ENCODE data around the gene TAF4. TPM values are rescaled to one million over a fixed set of nuclear protein-coding genes. Genes with fewer than 3 reads are reported as not detected.

TAF4 gene
- total and polyA plus RNA-seq, 2 of the 13 experiments (the other 11 are each of a cell fraction or from before 2014, with no cell fraction given), result 5.9 to 12.0 TPM

DNA sequence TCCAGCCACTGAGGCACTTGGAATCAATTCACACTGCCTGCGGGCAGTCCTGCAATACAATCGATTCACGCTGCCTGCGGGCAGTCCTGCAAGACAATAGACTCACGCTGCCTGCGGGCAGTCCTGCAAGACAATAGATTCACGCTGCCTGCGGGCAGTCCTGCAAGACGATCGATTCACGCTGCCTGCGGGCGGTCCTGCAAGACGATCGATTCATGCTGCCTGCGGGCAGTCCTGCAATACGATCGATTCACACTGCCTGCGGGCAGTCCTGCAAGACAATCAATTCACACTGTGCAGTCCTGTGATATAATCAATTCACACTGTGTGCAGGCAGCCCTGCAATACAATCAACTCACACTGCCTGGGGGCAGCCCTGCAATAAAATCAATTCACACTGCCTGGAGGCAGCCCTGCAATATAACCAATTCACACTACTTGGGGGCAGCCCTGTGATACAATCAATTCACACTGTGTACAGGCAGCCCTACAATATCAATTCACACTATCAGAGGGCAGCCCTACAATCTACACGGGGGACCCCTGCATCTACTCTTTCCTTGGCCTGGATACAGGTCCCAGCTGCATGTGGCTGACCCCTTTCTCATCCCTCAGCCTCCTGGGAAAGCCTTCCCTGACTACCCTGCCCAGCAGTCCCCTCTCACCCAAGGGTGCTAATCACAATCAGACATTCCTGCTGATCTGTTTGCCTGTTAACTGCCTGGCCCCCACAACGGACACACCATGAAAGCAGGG, 10.4 kb downstream of the TAF4 start:
- no peak overlapping the region for H3K4me2 ChIP-seq (ENCODE audit: low read depth, low read length)
- no peak overlapping the region for H2AFZ ChIP-seq (ENCODE audit: low read length)
- ChIA-PET CTCF (ENCODE audit: low intra/inter-chr PET ratio, low total read pairs) (no interaction called here), POLR2A (no interaction called here)
- intact Hi-C loops (cut with micrococcal nuclease; ENCODE audit: unreplicated experiment) (no loop called here), in situ Hi-C loops (cut with HindIII; ENCODE audit: extremely low pct_ligation_motif_present, low pct_unique_long_range_greater_than_20kb) (no loop called here)
- BruUV-seq (replicated peaks), result no TSS peak
- H3K79me2 ChIP-seq (ENCODE audit: insufficient read depth, low read length), result peaks cover 86% of the 10 kb centered on the region
- no peak overlapping the region for H3K4me3 ChIP-seq (replicated peaks in 1 of 3; ENCODE audit: insufficient read depth in 1 of 3, low read depth in 2 of 3, low read length in 3 of 3)
- no peaks in the 10 kb centered on the region for H3K27me3 ChIP-seq (ENCODE audit: control insufficient read depth in 1 of 2, insufficient read depth in 2 of 2, low read length in 2 of 2)
- no peak for DNase-seq (ENCODE audit: low spot score)
- H3K9me3 ChIP-seq (ENCODE audit: low read length), result no peaks in the 10 kb centered on the region
- peaks cover 39% of the 10 kb centered on the region; the same call in 1 of the 2 replicates for H4K20me1 ChIP-seq (ENCODE audit: insufficient read depth, low read length)
- H3K9ac ChIP-seq (ENCODE audit: insufficient read depth, low read depth, low read length), result no peak overlapping the region
- ATAC-seq, result no peak
- 96% methylated on average over 21 of the region's 21 CpGs for WGBS (ENCODE audit: low lambda C conversion rate)
- no peak for FAIRE-seq
- H3K36me3 ChIP-seq (replicated peaks in 1 of 2; ENCODE audit: control insufficient read depth in 1 of 2, insufficient read depth in 2 of 2, low read length in 2 of 2), result peaks cover 25 to 45% of the 10 kb centered on the region in 2 experiments
- no peak overlapping the region for H3K27ac ChIP-seq (ENCODE audit: extremely low read length, insufficient read depth, low read length)
- no peaks in the 10 kb centered on the region for H3K4me1 ChIP-seq (ENCODE audit: insufficient read depth, low read length)
- TF ChIP-seq TFDP2 (CRISPR knock-in tag; IDR thresholded peaks at IDR 0.05) (no peak), PRPF4 (IDR thresholded peaks at IDR 0.05; ENCODE audit: low read depth, low read length, poor library complexity, severe bottlenecking) (peak; percentile 70), ZNF572 (CRISPR knock-in tag; IDR thresholded peaks at IDR 0.05) (0 out of 2 replicates have a peak, but pooled peaks have one; percentile 34), ZFP36L2 (CRISPR knock-in tag; IDR thresholded peaks at IDR 0.05) (no peak), HHEX (CRISPR knock-in tag; IDR thresholded peaks at IDR 0.05) (no peak), ARNTL (CRISPR knock-in tag; IDR thresholded peaks at IDR 0.05) (no peak), SIN3B (IDR thresholded peaks at IDR 0.05; ENCODE audit: low read length) (no peak), ZBTB38 (CRISPR knock-in tag; IDR thresholded peaks at IDR 0.05) (0 out of 2 replicates have a peak, but pooled peaks have one; percentile 27), RNF2 (conservative IDR thresholded peaks at IDR 0.05; ENCODE audit: low read depth) (no peak), ZNF232 (CRISPR knock-in tag; IDR thresholded peaks at IDR 0.05; ENCODE audit: borderline replicate concordance) (no peak), ZNF562 (CRISPR knock-in tag; IDR thresholded peaks at IDR 0.05; ENCODE audit: borderline replicate concordance) (no peak), MLXIP (CRISPR knock-in tag; IDR thresholded peaks at IDR 0.05; ENCODE audit: borderline replicate concordance) (no peak), TFE3 (CRISPR knock-in tag; IDR thresholded peaks at IDR 0.05) (no peak)
- TF ChIP-seq, protein P1, sequence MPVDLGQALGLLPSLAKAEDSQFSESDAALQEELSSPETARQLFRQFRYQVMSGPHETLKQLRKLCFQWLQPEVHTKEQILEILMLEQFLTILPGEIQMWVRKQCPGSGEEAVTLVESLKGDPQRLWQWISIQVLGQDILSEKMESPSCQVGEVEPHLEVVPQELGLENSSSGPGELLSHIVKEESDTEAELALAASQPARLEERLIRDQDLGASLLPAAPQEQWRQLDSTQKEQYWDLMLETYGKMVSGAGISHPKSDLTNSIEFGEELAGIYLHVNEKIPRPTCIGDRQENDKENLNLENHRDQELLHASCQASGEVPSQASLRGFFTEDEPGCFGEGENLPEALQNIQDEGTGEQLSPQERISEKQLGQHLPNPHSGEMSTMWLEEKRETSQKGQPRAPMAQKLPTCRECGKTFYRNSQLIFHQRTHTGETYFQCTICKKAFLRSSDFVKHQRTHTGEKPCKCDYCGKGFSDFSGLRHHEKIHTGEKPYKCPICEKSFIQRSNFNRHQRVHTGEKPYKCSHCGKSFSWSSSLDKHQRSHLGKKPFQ (CRISPR knock-in tag; IDR thresholded peaks at IDR 0.05; ENCODE audit: insufficient replicate concordance), result peak; percentile 85
- TF ChIP-seq, protein P2, sequence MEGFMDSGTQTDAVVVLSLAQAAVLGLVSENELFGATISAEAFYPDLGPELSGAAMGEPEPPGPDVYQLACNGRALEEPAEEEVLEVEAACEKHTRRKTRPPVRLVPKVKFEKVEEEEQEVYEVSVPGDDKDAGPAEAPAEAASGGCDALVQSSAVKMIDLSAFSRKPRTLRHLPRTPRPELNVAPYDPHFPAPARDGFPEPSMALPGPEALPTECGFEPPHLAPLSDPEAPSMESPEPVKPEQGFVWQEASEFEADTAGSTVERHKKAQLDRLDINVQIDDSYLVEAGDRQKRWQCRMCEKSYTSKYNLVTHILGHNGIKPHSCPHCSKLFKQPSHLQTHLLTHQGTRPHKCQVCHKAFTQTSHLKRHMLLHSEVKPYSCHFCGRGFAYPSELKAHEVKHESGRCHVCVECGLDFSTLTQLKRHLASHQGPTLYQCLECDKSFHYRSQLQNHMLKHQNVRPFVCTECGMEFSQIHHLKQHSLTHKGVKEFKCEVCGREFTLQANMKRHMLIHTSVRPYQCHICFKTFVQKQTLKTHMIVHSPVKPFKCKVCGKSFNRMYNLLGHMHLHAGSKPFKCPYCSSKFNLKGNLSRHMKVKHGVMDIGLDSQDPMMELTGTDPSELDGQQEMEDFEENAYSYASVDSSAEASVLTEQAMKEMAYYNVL (CRISPR knock-in tag; IDR thresholded peaks at IDR 0.05; ENCODE audit: borderline replicate concordance), result no peak

Measured in HepG2 (cell line).